Uterus (tissue), 4 donors: ENCODE data around the gene NRK. TPM values are rescaled to one million over a fixed set of nuclear protein-coding genes. Genes with fewer than 3 reads are reported as not detected.
A peak's percentile ranks its signal among the peaks of the same experiment; 100 is the strongest.
"Not testable (repeated sequence)": the region's sequence is repeated elsewhere in the genome, so short reads cannot be mapped to it uniquely, and the experiment has no call there.

Experiments
- DNase-seq, 2 donors: peaks; one replicate each; pipeline ENCODE4 v3.0.0-alpha.2; 2019 to 2020
- H3K27ac ChIP-seq, 2 donors: fragments of 200-600 bp; sonication (generic); 1 replicate in 1 of 2; 2 replicates in 1 of 2; pipeline ENCODE4 v1.5.1; 2016 to 2018
- H3K27me3 ChIP-seq, 2 donors: fragments of 200-600 bp; sonication (generic); one replicate each; pipeline ENCODE4 v1.5.1; 2018 to 2019; ENCODE audit warnings: control low read depth in 1 of 2
- H3K36me3 ChIP-seq, 2 donors: fragments of 200-600 bp; sonication (generic); one replicate each; pipeline ENCODE4 v1.5.1; 2019; ENCODE audit warnings: control low read depth in 1 of 2
- H3K4me1 ChIP-seq, 2 donors: fragments of 200-600 bp; sonication (generic); one replicate each; pipeline ENCODE4 v1.5.1; 2018 to 2019; ENCODE audit warnings: control low read depth in 1 of 2
- H3K4me3 ChIP-seq, 2 donors: fragments of 200-600 bp; sonication (generic); 1 replicate in 1 of 2; 2 replicates in 1 of 2; pipeline ENCODE4 v1.5.1; 2018 to 2019; ENCODE audit warnings: mild to moderate bottlenecking in 1 of 2
- H3K9me3 ChIP-seq, 2 donors: fragments of 200-600 bp; sonication (generic); one replicate each; pipeline ENCODE4 v1.5.1; 2019; ENCODE audit warnings: control low read depth in 1 of 2
- POLR2A ChIP-seq, 2 donors: fragments of 450-650 bp; IDR thresholded peaks; one replicate each; pipeline ENCODE4 v1.6.1; 2016; ENCODE audit warnings: antibody characterized with exemption in 2 of 2, mild to moderate bottlenecking in 1 of 2, moderate library complexity in 1 of 2
- intact Hi-C: fragments of 100-400 bp; cut with DNase I; formaldehyde crosslinking; loops from one replicate; pipeline ENCODE4 v1.15.1; 2023; ENCODE audit warnings: low total_unique reads
- total RNA-seq, 4 donors: library from RNA; depleted of rRNA in 3 of 4; stranded (reverse); fragments of >200 nt in 3 of 4; gene quantifications; one replicate each; pipeline versions ENCODE4 v1.1.0 to v1.2.4, GENCODE V29; 2014 to 2023
- TF ChIP-seq, protein P1 (sequence below), 4 experiments: fragments of 200-600 bp in 2 of 4; fragments of 450-650 bp in 2 of 4; sonication (generic) in 2 of 4; IDR thresholded peaks; one replicate each; pipeline ENCODE4 v1.5.1; 2016 to 2019; ENCODE audit warnings: antibody characterized with exemption in 4 of 4, mild to moderate bottlenecking in 2 of 4, moderate library complexity in 1 of 4
- donor health status: DM: yes; HTN: yes; CAD: no.

The NRK gene
- total RNA-seq, 4 donors from 2014 or later = 1.5 to 30.2 (median 2.8) TPM

GRCh38 chrX:105803891-105804290, 18.4 kb upstream of the NRK start:
- TF ChIP-seq POLR2A (IDR thresholded peaks at IDR 0.05) = no peak
- TF ChIP-seq, protein P1, sequence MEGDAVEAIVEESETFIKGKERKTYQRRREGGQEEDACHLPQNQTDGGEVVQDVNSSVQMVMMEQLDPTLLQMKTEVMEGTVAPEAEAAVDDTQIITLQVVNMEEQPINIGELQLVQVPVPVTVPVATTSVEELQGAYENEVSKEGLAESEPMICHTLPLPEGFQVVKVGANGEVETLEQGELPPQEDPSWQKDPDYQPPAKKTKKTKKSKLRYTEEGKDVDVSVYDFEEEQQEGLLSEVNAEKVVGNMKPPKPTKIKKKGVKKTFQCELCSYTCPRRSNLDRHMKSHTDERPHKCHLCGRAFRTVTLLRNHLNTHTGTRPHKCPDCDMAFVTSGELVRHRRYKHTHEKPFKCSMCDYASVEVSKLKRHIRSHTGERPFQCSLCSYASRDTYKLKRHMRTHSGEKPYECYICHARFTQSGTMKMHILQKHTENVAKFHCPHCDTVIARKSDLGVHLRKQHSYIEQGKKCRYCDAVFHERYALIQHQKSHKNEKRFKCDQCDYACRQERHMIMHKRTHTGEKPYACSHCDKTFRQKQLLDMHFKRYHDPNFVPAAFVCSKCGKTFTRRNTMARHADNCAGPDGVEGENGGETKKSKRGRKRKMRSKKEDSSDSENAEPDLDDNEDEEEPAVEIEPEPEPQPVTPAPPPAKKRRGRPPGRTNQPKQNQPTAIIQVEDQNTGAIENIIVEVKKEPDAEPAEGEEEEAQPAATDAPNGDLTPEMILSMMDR (IDR thresholded peaks at IDR 0.05) = no peak
- intact Hi-C loops = no loop called here
- DNase-seq = no peak
- Histone ChIP-seq H3K9me3 (no peaks in the 10 kb centered on the region), H3K27me3 (no peaks in the 10 kb centered on the region), H3K27ac (no peak overlapping the region), H3K36me3 (no peaks in the 10 kb centered on the region), H3K4me1 (no peaks in the 10 kb centered on the region), H3K4me3 (no peak overlapping the region)

DNA sequence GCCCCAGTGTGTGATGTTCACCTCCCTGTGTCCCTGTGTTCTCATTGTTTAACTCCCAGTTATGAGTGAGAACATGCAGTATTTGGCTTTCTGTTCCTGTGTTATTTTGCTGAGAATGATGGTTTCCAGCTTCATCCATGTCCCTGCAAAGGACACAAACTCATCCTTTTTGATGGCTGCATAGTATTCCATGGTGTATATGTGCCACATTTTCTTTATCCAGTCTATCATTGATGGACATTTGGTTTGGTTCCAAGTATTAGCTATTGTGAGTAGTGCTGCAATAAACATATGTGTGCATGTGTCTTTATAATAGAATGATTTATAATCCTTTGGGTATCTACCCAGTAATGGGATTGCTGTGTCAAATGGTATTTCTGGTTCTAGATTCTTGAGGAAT, 16.7 kb upstream of the NRK start:
- DNase-seq, H3K27ac ChIP-seq, H3K36me3 ChIP-seq, H3K27me3 ChIP-seq, H3K4me1 ChIP-seq, H3K9me3 ChIP-seq, H3K4me3 ChIP-seq, intact Hi-C loops: not testable (repeated sequence)

GRCh38 chrX:105816517-105816916, 5.8 kb upstream of the NRK start:
- intact Hi-C loops = no loop called here
- Histone ChIP-seq H3K27ac (no peak overlapping the region), H3K9me3 (no peaks in the 10 kb centered on the region), H3K36me3 (no peaks in the 10 kb centered on the region), H3K4me3 (no peak overlapping the region), H3K27me3 (peaks cover 0 to 10% of the 10 kb centered on the region in 2 donors), H3K4me1 (no peaks in the 10 kb centered on the region)
- TF ChIP-seq, protein P1 (IDR thresholded peaks at IDR 0.05) = no peak
- TF ChIP-seq POLR2A (IDR thresholded peaks at IDR 0.05) = no peak
- DNase-seq = no peak

- Histone ChIP-seq H3K27ac (no peak overlapping the region), H3K9me3 (no peaks in the 10 kb centered on the region), H3K4me3 (no peak overlapping the region), H3K27me3 (peaks cover 0 to 4% of the 10 kb centered on the region in 2 donors), H3K4me1 (no peaks in the 10 kb centered on the region), H3K36me3 (no peaks in the 10 kb centered on the region)
- DNase-seq = no peak
- TF ChIP-seq, protein P1 (IDR thresholded peaks at IDR 0.05) = no peak
- intact Hi-C loops = no loop called here
These were observed 2.1 kb upstream of the NRK start for GRCh38 chrX:105820247-105820646.

GRCh38 chrX:105821471-105822121, 743 bp upstream of the NRK start:
- intact Hi-C loops = no loop called here
- TF ChIP-seq, protein P1 (IDR thresholded peaks at IDR 0.05) = no peak
- TF ChIP-seq POLR2A (IDR thresholded peaks at IDR 0.05) = no peak
- Histone ChIP-seq H3K27ac (peak overlapping the region in 1 of 2 donors; percentile 58), H3K9me3 (no peaks in the 10 kb centered on the region), H3K4me1 (no peaks in the 10 kb centered on the region), H3K36me3 (no peaks in the 10 kb centered on the region), H3K4me3 (peak overlapping the region; percentile 26 to 38), H3K27me3 (no peaks in the 10 kb centered on the region)
- no peak for DNase-seq

- peak overlapping the region in 1 of 2 donors; percentile 58 for H3K27ac ChIP-seq
These were observed 735 bp downstream of the NRK start for GRCh38 chrX:105823092-105823455.

More at GRCh38 chrX:105823092-105823455, 735 bp downstream of the NRK start:
- no peak for DNase-seq
- Histone ChIP-seq H3K4me3 (peak overlapping the region in 1 of 2 donors; percentile 38), H3K4me1 (no peaks in the 10 kb centered on the region), H3K9me3 (no peaks in the 10 kb centered on the region), H3K36me3 (no peaks in the 10 kb centered on the region), H3K27me3 (no peaks in the 10 kb centered on the region)
- intact Hi-C loops = no loop called here
- TF ChIP-seq POLR2A (IDR thresholded peaks at IDR 0.05) = no peak
- TF ChIP-seq, protein P1 (IDR thresholded peaks at IDR 0.05) = no peak
